ENCODE data around the gene PSORS1C1. TPM values are rescaled to one million over a fixed set of nuclear protein-coding genes. Genes with fewer than 3 reads are reported as not detected.
"Not testable (repeated sequence)": the region's sequence is repeated elsewhere in the genome, so short reads cannot be mapped to it uniquely, and the experiment has no call there.

PSORS1C1 gene
- total and polyA plus RNA-seq, 2 donors = 0.14 to 2.0 TPM

- Histone ChIP-seq H3K27ac (ENCODE audit: low read depth in 1 of 2, low read length in 1 of 2) (no peak overlapping the region), H3K4me3 (ENCODE audit: low read length in 2 of 2) (no peak overlapping the region), H3K9me3 (ENCODE audit: control insufficient read depth in 2 of 2, insufficient read depth in 1 of 2, low read length in 1 of 2) (no peaks in the 10 kb centered on the region), H3K36me3 (ENCODE audit: control insufficient read depth in 2 of 2, insufficient read depth in 2 of 2, low read length in 1 of 2) (no peaks in the 10 kb centered on the region), H3K27me3 (ENCODE audit: control insufficient read depth in 2 of 2, insufficient read depth in 1 of 2, low read length in 1 of 2) (no peaks in the 10 kb centered on the region), H3K4me1 (ENCODE audit: control insufficient read depth in 2 of 2, insufficient read depth in 2 of 2, low read length in 2 of 2) (peaks cover 0 to 2% of the 10 kb centered on the region in 2 donors)
- WGBS = 88% methylated on average over 5 of the region's 5 CpGs
- DNase-seq (ENCODE audit: low read depth in 6 of 9, low spot score in 9 of 9) = no peak
Measured at GRCh38 chr6:31187780-31188194, 73.2 kb downstream of the PSORS1C1 start.

GRCh38 chr6:31189223-31189622, 74.6 kb downstream of the PSORS1C1 start:
- H3K27ac ChIP-seq (ENCODE audit: low read depth in 1 of 2, low read length in 1 of 2); H3K4me1 ChIP-seq (ENCODE audit: control insufficient read depth in 2 of 2, insufficient read depth in 2 of 2, low read length in 2 of 2); H3K27me3 ChIP-seq (ENCODE audit: control insufficient read depth in 2 of 2, insufficient read depth in 1 of 2, low read length in 1 of 2); H3K36me3 ChIP-seq (ENCODE audit: control insufficient read depth in 2 of 2, insufficient read depth in 2 of 2, low read length in 1 of 2); H3K9me3 ChIP-seq (ENCODE audit: control insufficient read depth in 2 of 2, insufficient read depth in 1 of 2, low read length in 1 of 2); H3K4me3 ChIP-seq (ENCODE audit: low read length in 2 of 2); DNase-seq (ENCODE audit: low read depth in 6 of 9, low spot score in 9 of 9): not testable (repeated sequence)
- WGBS = 97% methylated on average over 3 of the region's 3 CpGs

Other genes with a start within 250 kb of the PSORS1C1 start
- 39.6 TPM for gene DDR1, start 230.3 kb upstream of the PSORS1C1 start, total RNA-seq
- 65.9 TPM for gene DDR1, start 230.3 kb upstream of the PSORS1C1 start, polyA plus RNA-seq
- gene GTF2H4, start 206.6 kb upstream of the PSORS1C1 start, total RNA-seq = 12.9 TPM
- 35.4 TPM for gene GTF2H4, start 206.6 kb upstream of the PSORS1C1 start, polyA plus RNA-seq
- gene VARS2, start 200.6 kb upstream of the PSORS1C1 start, total RNA-seq = 30.3 TPM
- 40.4 TPM for gene VARS2, start 200.6 kb upstream of the PSORS1C1 start, polyA plus RNA-seq
- 0.19 TPM for gene SFTA2, start 182.6 kb upstream of the PSORS1C1 start, total RNA-seq
- gene SFTA2, start 182.6 kb upstream of the PSORS1C1 start, polyA plus RNA-seq = 1.8 TPM
- 0.05 TPM for gene MUCL3, start 173.8 kb upstream of the PSORS1C1 start, total RNA-seq
- gene MUCL3, start 173.8 kb upstream of the PSORS1C1 start, polyA plus RNA-seq = 0.02 TPM
- gene MUC21, start 131.1 kb upstream of the PSORS1C1 start, total RNA-seq = under 0.01 TPM
- gene MUC21, start 131.1 kb upstream of the PSORS1C1 start, polyA plus RNA-seq = 0.27 TPM
- gene MUC22, start 104.3 kb upstream of the PSORS1C1 start, total RNA-seq = 0.05 TPM
- gene MUC22, start 104.3 kb upstream of the PSORS1C1 start, polyA plus RNA-seq = 0.02 TPM
- gene C6orf15, start 2.2 kb upstream of the PSORS1C1 start, total RNA-seq = 0.38 TPM
- 24.6 TPM for gene C6orf15, start 2.2 kb upstream of the PSORS1C1 start, polyA plus RNA-seq
- gene CDSN, start 5.6 kb downstream of the PSORS1C1 start, total RNA-seq = 0.05 TPM
- 6.2 TPM for gene CDSN, start 5.6 kb downstream of the PSORS1C1 start, polyA plus RNA-seq
- gene PSORS1C2, start 24.3 kb downstream of the PSORS1C1 start, total RNA-seq = not detected
- 16.4 TPM for gene PSORS1C2, start 24.3 kb downstream of the PSORS1C1 start, polyA plus RNA-seq
- 14.2 TPM for gene CCHCR1, start 43.0 kb downstream of the PSORS1C1 start, total RNA-seq
- 24.5 TPM for gene CCHCR1, start 43.0 kb downstream of the PSORS1C1 start, polyA plus RNA-seq
- 23.8 TPM for gene TCF19, start 43.8 kb downstream of the PSORS1C1 start, total RNA-seq
- gene TCF19, start 43.8 kb downstream of the PSORS1C1 start, polyA plus RNA-seq = 5.1 TPM
- 0.80 TPM for gene POU5F1, start 55.9 kb downstream of the PSORS1C1 start, total RNA-seq
- 5.2 TPM for gene POU5F1, start 55.9 kb downstream of the PSORS1C1 start, polyA plus RNA-seq
- 259 TPM for gene HLA-C, start 157.3 kb downstream of the PSORS1C1 start, total RNA-seq
- gene HLA-C, start 157.3 kb downstream of the PSORS1C1 start, polyA plus RNA-seq = 293 TPM
- gene HLA-B, start 242.4 kb downstream of the PSORS1C1 start, total RNA-seq = 1,474 TPM
- 2,173 TPM for gene HLA-B, start 242.4 kb downstream of the PSORS1C1 start, polyA plus RNA-seq